Activated CD8-positive, alpha-beta T cell treated with anti-CD3 and anti-CD28 coated beads, Interleukin-2, amount 10 ng/mL, durations not matched to agents 7 days and 5 days (primary cell): Measurements from ENCODE around the gene APOLD1. TPM values are rescaled to one million over a fixed set of nuclear protein-coding genes. Genes with fewer than 3 reads are reported as not detected.

Experiments
- ATAC-seq: fragments of 150-1000 bp; cut with Tn5 transposase; one replicate; pipeline ENCODE4 v1.10.0; 2021; ENCODE audit warnings: moderate library complexity
- CTCF ChIA-PET: fragments of 350-600 bp; sonication (Branson Sonifier 250); formaldehyde crosslinking; loops from one replicate; lab custom pipeline; 2021; ENCODE audit warnings: antibody characterized with exemption; lab: Charles Lee
- POLR2A ChIA-PET: fragments of 350-600 bp; sonication (Branson Sonifier 250); formaldehyde crosslinking; loops from one replicate; lab custom pipeline; 2021; ENCODE audit warnings: antibody characterized with exemption; lab: Charles Lee
- DNase-seq: peaks from one replicate; pipeline ENCODE4 v3.0.0-alpha.2; 2020
- H3K27ac Mint-ChIP-seq: one replicate; pipeline ENCODE4 v1.8.0; 2021; ENCODE audit warnings: mild to moderate bottlenecking, mixed read lengths
- H3K27me3 Mint-ChIP-seq: one replicate; pipeline ENCODE4 v1.8.0; 2021; ENCODE audit warnings: low read depth, mixed read lengths
- H3K36me3 Mint-ChIP-seq: one replicate; pipeline ENCODE4 v1.8.0; 2021; ENCODE audit warnings: low read depth, mixed read lengths
- H3K4me1 Mint-ChIP-seq: one replicate; pipeline ENCODE4 v1.8.0; 2021; ENCODE audit warnings: low read depth, mixed read lengths
- H3K4me3 Mint-ChIP-seq: one replicate; pipeline ENCODE4 v1.8.0; 2021; ENCODE audit warnings: mild to moderate bottlenecking, mixed read lengths
- H3K9me3 Mint-ChIP-seq: one replicate; pipeline ENCODE4 v1.8.0; 2022; ENCODE audit warnings: mixed read lengths; ENCODE audit not compliant: insufficient read depth
- total RNA-seq, 2 experiments: library from RNA; stranded (reverse); gene quantifications; one replicate each; pipeline ENCODE4 v1.2.3, GENCODE V29; 2021

Gene APOLD1
- total RNA-seq, 2 experiments from 2014 or later, result 11.0 to 11.1 TPM

GRCh38 chr12:12757121-12757520 is 28.3 kb upstream of the APOLD1 start:
- DNase-seq, result no peak
- H3K27me3 Mint-ChIP-seq, result no peaks in the 10 kb centered on the region
- no peaks in the 10 kb centered on the region for H3K9me3 Mint-ChIP-seq
- ATAC-seq, result no peak
- POLR2A ChIA-PET, result no interaction called here
- H3K4me3 Mint-ChIP-seq, result no peak overlapping the region
- H3K27ac Mint-ChIP-seq, result no peak overlapping the region
- H3K36me3 Mint-ChIP-seq, result peaks cover 37% of the 10 kb centered on the region
- no peaks in the 10 kb centered on the region for H3K4me1 Mint-ChIP-seq
- CTCF ChIA-PET, result interaction anchor here (0.7 to 2.8 kb wide), 2 partner anchors 20 to 1039 kb away, joined by 3 to 11 read pairs; no protein-coding TSS in a partner anchor

GRCh38 chr12:12759234-12759915 is 26.1 kb upstream of the APOLD1 start:
- no peak for ATAC-seq
- no peaks in the 10 kb centered on the region for H3K9me3 Mint-ChIP-seq
- no peak for DNase-seq
- POLR2A ChIA-PET, result interaction anchor here (0.7 kb wide), 1 partner anchor 44 kb away, joined by 3 read pairs; no protein-coding TSS in a partner anchor
- H3K27ac Mint-ChIP-seq, result no peak overlapping the region
- H3K4me3 Mint-ChIP-seq, result no peak overlapping the region
- peaks cover 32% of the 10 kb centered on the region for H3K36me3 Mint-ChIP-seq
- CTCF ChIA-PET, result interaction anchor here (0.6 kb wide), 2 partner anchors 362 to 453 kb away, joined by 4 read pairs; no protein-coding TSS in a partner anchor
- no peaks in the 10 kb centered on the region for H3K4me1 Mint-ChIP-seq
- H3K27me3 Mint-ChIP-seq, result no peaks in the 10 kb centered on the region

GRCh38 chr12:12764824-12765223 is 20.6 kb upstream of the APOLD1 start:
- H3K9me3 Mint-ChIP-seq, result no peaks in the 10 kb centered on the region
- DNase-seq, result no peak
- POLR2A ChIA-PET, result no interaction called here
- H3K4me1 Mint-ChIP-seq, result no peaks in the 10 kb centered on the region
- no peak overlapping the region for H3K4me3 Mint-ChIP-seq
- H3K27me3 Mint-ChIP-seq, result no peaks in the 10 kb centered on the region
- CTCF ChIA-PET, result no interaction called here
- H3K27ac Mint-ChIP-seq, result no peak overlapping the region
- no peak for ATAC-seq
- peaks cover 37% of the 10 kb centered on the region for H3K36me3 Mint-ChIP-seq

GRCh38 chr12:12770262-12770661 is 15.2 kb upstream of the APOLD1 start:
- Mint-ChIP-seq H3K36me3 (peaks cover 31% of the 10 kb centered on the region), H3K27me3 (peaks cover 6% of the 10 kb centered on the region), H3K27ac (no peak overlapping the region), H3K9me3 (peaks cover 8% of the 10 kb centered on the region), H3K4me3 (no peak overlapping the region), H3K4me1 (no peaks in the 10 kb centered on the region)
- POLR2A ChIA-PET, result no interaction called here
- DNase-seq, result no peak
- CTCF ChIA-PET, result no interaction called here
- ATAC-seq, result no peak

- CTCF ChIA-PET, result no interaction called here
- H3K27me3 Mint-ChIP-seq, result peaks cover 7% of the 10 kb centered on the region
- ATAC-seq, result no peak
Measured at GRCh38 chr12:12774791-12775190, 10.7 kb upstream of the APOLD1 start.

GRCh38 chr12:12776261-12776660 is 9.2 kb upstream of the APOLD1 start:
- no peaks in the 10 kb centered on the region for H3K4me1 Mint-ChIP-seq
- H3K36me3 Mint-ChIP-seq, result peaks cover 7% of the 10 kb centered on the region
- H3K27ac Mint-ChIP-seq, result no peak overlapping the region
- peaks cover 8% of the 10 kb centered on the region for H3K9me3 Mint-ChIP-seq
- H3K27me3 Mint-ChIP-seq, result peaks cover 7% of the 10 kb centered on the region
- ChIA-PET CTCF (no interaction called here), POLR2A (no interaction called here)
- DNase-seq (no peak), ATAC-seq (no peak)
- H3K4me3 Mint-ChIP-seq, result no peak overlapping the region

More at GRCh38 chr12:12774791-12775190, 10.7 kb upstream of the APOLD1 start:
- Mint-ChIP-seq H3K27ac (no peak overlapping the region), H3K4me3 (no peak overlapping the region), H3K36me3 (peaks cover 14% of the 10 kb centered on the region), H3K4me1 (no peaks in the 10 kb centered on the region), H3K9me3 (peaks cover 8% of the 10 kb centered on the region)
- POLR2A ChIA-PET, result no interaction called here
- no peak for DNase-seq

- Mint-ChIP-seq H3K4me3 (no peak overlapping the region), H3K4me1 (no peaks in the 10 kb centered on the region), H3K27me3 (peaks cover 7% of the 10 kb centered on the region), H3K9me3 (peaks cover 8% of the 10 kb centered on the region), H3K36me3 (peaks cover 5% of the 10 kb centered on the region), H3K27ac (no peak overlapping the region)
- CTCF ChIA-PET, result no interaction called here
- DNase-seq, result no peak
- ATAC-seq, result no peak
- POLR2A ChIA-PET, result no interaction called here
Measured at GRCh38 chr12:12777092-12777491, 8.4 kb upstream of the APOLD1 start.

GRCh38 chr12:12779007-12779406 is 6.5 kb upstream of the APOLD1 start:
- POLR2A ChIA-PET, result no interaction called here

GRCh38 chr12:12779529-12779928 is 5.9 kb upstream of the APOLD1 start:
- ATAC-seq (no peak), DNase-seq (no peak)
- CTCF ChIA-PET, result interaction anchor here (1.8 kb wide), 1 partner anchor 9 kb away, joined by 5 read pairs; no protein-coding TSS in a partner anchor
- POLR2A ChIA-PET, result interaction anchor here (0.6 kb wide), 1 partner anchor 16 kb away, joined by 3 read pairs; no protein-coding TSS in a partner anchor
- H3K27ac Mint-ChIP-seq, result no peak overlapping the region
- H3K9me3 Mint-ChIP-seq, result no peaks in the 10 kb centered on the region
- H3K4me1 Mint-ChIP-seq, result peaks cover 3% of the 10 kb centered on the region
- peaks cover 4% of the 10 kb centered on the region for H3K27me3 Mint-ChIP-seq
- H3K4me3 Mint-ChIP-seq, result no peak overlapping the region
- H3K36me3 Mint-ChIP-seq, result peaks cover 10% of the 10 kb centered on the region

More at GRCh38 chr12:12779007-12779406, 6.5 kb upstream of the APOLD1 start:
- Mint-ChIP-seq H3K4me3 (no peak overlapping the region), H3K36me3 (peaks cover 7% of the 10 kb centered on the region), H3K4me1 (no peaks in the 10 kb centered on the region), H3K9me3 (no peaks in the 10 kb centered on the region), H3K27me3 (peaks cover 4% of the 10 kb centered on the region), H3K27ac (no peak overlapping the region)
- ATAC-seq (no peak), DNase-seq (no peak)
- CTCF ChIA-PET, result interaction anchor here (1.8 kb wide), 1 partner anchor 9 kb away, joined by 5 read pairs; no protein-coding TSS in a partner anchor

GRCh38 chr12:12784116-12784515 is 1.3 kb upstream of the APOLD1 start:
- H3K36me3 Mint-ChIP-seq, result peaks cover 11% of the 10 kb centered on the region
- H3K4me1 Mint-ChIP-seq, result peaks cover 40% of the 10 kb centered on the region
- ChIA-PET POLR2A (no interaction called here), CTCF (interaction anchor here (0.8 to 1.7 kb wide), 3 partner anchors 29 to 47 kb away, joined by 3 to 4 read pairs (median 3); partner anchors contain the start of gene DDX47)
- DNase-seq (no peak), ATAC-seq (no peak)
- no peak overlapping the region for H3K27ac Mint-ChIP-seq
- no peak overlapping the region for H3K4me3 Mint-ChIP-seq
- no peaks in the 10 kb centered on the region for H3K9me3 Mint-ChIP-seq
- H3K27me3 Mint-ChIP-seq, result no peaks in the 10 kb centered on the region

GRCh38 chr12:12786351-12786705 is 869 bp downstream of the APOLD1 start:
- ChIA-PET CTCF (interaction anchor here (1.2 to 5.3 kb wide), 9 partner anchors 13 to 425 kb away, joined by 6 to 80 read pairs (median 16); partner anchors contain the start of gene DDX47), POLR2A (interaction anchor here (1.0 to 2.2 kb wide), 9 partner anchors 18 to 87 kb away, joined by 3 to 14 read pairs (median 3); partner anchors contain the start of gene DDX47)
- DNase-seq, result no peak
- H3K27me3 Mint-ChIP-seq, result no peaks in the 10 kb centered on the region
- H3K4me3 Mint-ChIP-seq, result peak overlapping the region; percentile 80
- peak; percentile 5 for ATAC-seq
- peaks cover 43% of the 10 kb centered on the region for H3K4me1 Mint-ChIP-seq
- no peaks in the 10 kb centered on the region for H3K9me3 Mint-ChIP-seq
- peaks cover 13% of the 10 kb centered on the region for H3K36me3 Mint-ChIP-seq
- H3K27ac Mint-ChIP-seq, result peak overlapping the region; percentile 49
